Dedifferentiated amniotic fluid mesenchymal stem cell (primary cell): ENCODE data around the gene TREX2.

ENCODE experiments used
- DNase-seq: peaks from one replicate; pipeline ENCODE4 v3.0.0-alpha.2; 2016; ENCODE audit errors: extremely low spot score

Gene TREX2

DNA sequence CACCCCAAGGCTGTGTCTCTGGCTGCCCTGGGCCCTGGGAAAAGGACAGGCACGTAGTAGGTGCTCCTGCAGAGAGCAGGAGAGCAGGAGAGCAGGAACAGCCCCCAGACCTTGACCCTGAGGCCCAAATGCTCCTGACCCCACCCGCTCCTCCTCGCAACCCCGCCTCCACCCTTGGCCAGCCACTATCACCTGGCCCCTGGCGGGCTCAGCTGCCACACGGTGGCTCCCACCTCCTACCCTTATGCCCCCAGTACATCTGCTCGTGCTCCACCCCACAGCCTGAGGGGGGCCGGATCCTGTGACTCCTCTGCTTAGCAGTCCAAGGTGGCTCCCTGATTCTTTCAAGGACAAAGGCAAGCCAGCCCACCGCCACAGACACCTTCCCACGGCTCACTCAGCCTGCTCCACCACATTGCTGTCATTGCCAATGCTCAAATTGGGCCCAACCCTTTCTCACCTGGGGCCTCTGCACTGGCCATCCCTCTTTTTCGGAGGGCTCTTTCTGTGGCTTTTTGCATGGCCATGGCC, 30.0 kb upstream of the TREX2 start:
- no peak for DNase-seq

DNA sequence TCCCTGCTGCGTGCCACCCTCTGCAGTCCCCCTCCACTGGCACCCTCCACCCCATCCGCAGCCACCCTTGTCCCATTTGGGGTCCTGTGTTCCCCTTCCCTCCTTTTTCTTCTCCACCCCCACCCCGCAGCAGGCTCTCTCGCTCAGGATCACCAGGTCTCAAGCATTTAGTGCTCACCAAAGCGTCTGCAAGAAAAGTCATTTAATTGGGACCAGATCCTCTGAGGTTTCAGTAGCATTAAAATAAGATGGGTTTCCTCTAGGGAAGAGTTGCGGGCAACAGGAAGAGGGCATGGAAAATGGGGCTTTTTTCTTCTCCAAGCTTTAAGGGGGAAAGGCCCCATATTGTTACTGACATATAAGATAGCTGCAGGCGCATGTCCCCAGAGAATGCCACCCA, 29.4 kb upstream of the TREX2 start:
- DNase-seq, result no peak

DNA sequence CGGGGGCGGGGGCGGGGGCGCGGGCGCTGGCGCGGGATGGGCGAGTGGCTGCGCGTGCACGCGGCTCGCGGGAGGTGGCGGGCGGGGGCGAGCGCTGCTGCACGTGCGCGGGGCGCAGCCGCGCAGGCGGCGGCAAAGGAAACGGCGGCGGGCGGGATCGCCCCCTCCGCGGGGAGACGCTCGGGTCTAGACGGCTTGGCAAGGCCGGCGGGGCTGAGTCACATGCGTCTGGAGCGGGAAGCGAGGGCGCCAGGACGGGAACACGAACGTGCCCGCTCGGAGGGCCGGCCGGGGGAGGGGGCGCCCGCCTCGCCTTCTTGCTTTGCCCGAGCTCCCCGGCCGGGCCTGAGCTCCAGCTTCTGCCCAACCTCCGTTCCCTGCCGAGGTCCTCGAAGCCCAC, 28.9 kb upstream of the TREX2 start:
- DNase-seq, result no peak

DNA sequence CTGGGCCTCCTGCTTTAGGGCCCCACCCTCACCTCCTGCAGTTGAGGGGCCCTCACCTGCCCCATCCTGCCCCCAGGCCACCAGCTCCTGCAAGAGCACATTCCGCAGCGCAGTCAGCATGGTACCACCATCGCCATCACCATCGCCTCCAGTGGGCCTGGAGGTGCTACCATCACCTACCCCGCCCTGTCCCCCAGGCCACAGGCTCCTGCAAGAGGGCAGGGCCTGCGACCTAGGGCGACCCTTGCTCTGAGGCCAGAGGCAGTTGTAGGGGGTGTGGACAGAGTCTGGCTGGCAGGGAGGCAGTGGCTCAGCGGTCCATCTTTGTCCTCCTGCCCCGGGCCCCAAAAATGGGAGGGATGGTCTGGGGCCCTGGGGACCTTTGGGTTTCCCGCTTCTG, 28.4 kb upstream of the TREX2 start:
- no peak for DNase-seq

DNA sequence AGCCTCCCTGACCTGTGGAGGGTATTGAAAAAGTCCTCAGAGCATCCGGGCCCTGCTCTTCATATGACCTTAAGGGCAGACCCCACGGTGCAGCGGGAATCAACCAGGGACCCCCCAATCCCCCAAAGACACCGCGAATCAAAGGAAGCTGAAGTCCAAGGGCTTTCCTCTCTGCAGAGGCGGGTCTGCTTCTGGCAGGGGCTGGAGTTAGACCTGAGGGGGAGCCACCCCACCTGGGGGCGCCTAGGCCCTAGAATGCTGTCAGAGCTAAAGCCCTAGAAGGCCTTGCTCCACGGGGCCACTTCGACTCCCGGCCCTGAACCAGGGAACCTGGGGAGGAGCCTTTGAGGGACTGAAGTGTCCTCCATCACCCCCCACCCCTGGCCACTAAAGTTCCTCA, 27.3 kb upstream of the TREX2 start:
- DNase-seq, result no peak

DNA sequence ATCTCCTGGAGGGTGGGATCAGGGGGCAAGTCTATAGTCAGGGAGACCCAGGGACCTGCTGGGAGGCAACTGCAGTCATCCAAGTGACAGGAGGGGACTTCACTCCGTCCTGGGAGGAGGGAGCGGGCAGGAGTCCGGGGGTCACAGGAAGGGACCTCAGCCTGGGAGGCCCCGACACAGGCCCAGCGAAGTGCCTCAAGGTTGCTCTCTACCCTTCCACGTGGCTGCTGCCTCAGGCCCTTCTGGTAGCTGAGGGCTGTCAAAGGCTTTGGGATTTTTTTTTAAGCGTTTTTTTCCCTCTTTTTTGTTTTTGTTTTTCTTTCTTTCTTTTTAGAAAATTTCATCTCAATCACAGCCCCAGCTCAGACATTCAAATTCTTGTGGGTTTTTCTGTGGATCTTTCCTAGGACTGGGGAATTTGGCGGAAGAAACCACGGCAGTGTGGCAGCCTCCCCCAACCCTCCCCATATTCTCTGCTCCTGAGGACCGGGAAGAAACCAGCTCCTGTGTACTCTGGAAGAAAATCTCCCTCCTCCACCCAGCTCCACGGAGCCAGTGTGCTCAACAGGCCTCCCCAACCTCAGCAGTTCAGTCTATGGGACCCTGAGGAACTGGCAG, 25.9 kb upstream of the TREX2 start:
- no peak for DNase-seq

DNA sequence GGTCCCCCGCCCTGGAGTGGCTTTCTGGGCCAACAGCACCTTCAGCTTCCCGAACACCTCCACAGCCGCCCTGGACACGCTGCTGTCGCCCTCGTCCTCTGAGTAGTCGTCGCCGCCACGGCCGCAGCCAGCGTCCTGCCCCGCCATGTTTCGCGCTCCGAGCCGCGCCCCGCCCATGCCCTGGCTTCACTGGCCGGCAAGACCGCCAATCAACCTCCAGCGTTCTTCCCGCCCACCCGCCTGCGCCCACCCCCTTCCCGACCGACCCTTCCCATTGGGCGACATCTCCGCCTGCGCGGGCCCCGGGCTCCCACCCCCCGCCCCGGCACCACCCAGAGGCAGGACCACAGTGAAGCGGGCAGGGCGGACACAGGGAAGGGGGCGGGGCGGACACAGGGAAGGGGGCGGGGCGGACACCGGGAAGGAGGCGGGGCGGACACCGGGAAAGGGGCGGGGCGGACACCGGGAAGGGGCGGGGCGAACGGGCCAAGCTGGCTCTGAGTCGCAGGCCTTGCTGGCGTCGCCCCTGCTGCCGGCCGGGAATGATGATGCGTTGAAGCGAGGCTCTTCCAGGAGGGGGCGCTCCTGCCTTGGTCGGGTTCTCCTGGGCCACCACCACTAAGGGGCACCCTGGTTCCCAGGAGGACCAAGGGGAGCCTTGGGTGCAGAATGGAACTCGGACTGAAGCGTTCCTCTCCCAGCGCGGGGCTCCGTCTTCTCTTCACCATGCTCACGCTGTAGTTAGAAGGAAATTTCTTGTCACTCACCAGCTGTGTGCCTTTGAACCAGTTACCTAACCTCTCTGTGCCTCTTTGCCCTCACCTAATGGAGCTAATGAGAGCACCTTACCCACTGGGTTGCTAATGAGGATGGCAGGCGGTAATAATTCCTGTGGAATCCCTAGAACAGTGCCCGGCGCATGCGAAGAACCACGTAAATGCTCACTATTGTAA, 24.8 kb upstream of the TREX2 start, which contains the start of gene HAUS7:
HAUS7 (minus strand) TSS at position 166 of the 953 bp plus-strand sequence; CDS start at position 147, 19 bp downstream.
- DNase-seq, result peak; percentile 69

DNA sequence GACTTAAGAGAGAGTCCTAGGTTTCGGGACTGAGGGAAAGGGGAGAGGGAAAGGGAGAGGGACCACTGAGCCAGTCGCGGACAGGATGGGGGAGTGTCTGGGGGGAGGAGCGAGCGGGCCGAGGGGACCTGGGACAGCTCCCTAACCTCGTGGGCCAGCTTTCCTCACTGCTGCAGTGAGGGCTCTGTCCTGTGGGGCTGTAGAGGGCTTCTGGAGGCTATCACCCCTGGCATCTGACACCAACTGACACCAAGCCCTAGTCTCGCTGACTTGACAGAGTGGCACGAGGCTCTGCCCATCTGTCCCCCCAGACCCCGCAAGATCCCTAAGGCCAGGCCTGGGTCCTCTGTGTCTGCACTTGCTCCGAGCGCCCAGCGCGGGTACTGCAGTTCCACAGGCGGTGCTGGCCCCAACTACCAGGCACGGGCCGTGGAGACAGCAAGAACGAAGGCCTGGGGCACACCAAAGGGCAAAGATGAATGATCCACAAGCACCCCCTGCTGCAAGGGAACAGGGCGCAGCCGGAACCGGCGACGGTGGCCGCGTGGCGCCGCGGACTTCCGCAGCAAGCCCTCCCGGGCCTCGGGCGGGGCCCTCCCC, 24.1 kb upstream of the TREX2 start:
- DNase-seq, result no peak

DNA sequence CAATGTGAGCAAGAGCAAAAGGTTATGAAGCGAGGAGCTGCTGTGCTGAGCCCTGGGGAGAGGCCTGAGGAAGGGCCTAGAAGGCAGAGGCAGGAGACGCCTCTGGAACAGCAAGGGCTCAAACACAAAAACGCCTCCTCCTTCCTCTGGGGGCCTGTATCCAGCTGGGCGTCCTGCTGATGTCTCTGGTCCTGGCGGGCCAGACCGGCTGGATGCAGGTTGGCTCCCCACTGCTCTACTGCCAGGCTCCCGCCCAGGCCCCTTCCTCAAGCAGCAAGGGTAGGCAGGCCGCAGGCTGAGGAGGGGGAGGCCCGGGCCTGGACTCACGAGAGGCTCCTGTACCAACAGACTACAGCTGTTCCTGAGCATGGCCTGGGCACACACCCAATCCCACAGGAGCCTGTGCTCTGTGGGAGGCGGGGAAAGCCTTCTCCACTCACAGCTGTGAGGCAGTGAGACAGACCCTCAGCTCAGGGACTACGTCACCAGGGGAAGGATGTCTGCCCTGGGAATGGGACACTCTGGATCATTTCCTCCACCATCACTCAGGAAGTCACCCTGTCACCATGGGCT, 22.2 kb upstream of the TREX2 start:
- DNase-seq, result no peak

DNA sequence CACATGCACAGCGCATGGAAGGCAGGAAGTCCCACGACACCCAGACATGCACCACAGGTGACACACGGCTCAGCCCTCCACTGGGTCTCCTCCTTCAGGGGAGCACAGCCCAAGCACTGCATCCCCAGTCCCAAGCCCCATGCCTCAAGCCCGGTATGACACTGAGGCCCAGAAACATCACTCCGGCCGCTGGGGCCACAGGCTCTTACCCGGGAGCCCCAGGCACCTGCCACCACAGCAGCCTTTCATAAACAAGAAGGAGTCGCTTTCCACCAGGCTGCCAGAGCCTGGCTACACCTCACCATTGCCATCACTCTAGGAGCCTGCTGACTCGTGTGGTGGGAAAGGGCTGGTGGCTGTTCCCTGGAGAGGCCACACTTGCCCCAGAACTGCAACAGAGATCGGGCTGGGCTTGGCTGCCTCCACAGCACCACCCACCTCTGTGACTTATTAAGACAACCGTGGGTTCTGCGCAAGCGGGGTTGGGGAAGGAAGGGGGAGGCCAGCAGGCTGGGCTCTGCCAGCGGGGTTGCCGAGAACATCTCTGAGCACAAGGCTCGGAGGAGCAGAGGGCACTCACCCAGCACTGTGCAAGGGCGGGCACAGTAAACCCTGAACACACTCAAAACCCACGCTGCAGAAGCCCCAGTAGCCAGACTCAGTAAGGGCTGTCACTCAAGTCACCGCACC, 20.0 kb upstream of the TREX2 start:
- no peak for DNase-seq

DNA sequence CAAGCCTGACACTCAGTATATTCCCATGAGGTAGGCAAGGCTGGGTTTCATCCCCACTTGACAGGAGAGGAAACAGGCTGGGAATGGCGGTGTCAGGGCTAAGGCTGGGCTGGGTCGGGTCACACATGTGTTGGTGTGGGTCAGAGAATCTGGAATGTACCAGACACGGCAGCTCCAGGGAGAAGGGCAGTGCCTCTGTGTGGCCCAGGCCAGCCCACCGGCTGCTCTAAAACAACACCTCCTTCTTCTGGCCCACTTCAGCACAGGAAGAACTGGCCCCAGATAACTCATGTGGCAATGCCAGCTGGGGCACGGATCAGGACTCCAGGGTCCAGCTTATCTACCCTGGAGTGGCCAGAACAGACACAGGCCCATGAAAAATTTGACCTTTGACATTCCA, 18.3 kb upstream of the TREX2 start:
- no peak for DNase-seq

DNA sequence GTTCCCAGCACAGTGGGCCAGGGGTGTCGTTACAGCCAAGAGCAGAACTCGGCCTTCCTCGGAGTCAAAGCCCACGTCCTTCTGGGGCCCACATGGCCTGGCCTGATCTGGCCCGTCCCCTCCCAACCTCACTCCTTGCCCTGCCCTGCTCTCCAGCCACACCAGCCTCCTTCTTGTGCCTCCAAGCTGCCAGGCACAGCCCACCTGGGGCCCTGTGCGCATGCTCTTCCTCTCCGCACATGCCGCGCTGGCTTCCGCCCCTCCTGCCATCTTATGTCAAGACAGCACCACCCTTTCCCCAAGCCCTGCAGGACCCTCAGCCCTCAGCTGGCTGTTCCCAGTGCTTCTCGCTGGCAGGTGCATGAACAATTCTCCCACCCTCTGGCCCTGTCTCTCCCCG, 17.7 kb upstream of the TREX2 start:
- no peak for DNase-seq

DNA sequence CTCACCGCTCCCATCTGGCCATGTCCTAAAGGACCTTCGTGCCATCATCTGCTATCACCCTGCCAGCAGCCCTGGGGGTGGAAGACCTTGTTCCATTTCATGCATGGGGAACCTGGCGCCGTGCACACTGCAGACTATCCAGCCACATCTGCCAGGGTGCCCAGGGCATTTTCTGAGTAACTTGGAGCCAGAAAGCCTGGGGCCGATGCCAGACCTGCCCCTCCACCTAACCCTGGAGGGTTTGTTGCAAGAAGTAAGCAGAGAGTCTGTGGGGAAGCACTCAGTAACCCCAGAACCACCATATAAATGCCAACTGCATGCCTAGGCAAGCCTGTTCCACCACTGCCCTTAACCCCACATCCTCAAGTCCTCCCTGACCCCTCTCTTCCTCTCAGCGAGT, 17.2 kb upstream of the TREX2 start:
- no peak for DNase-seq

DNA sequence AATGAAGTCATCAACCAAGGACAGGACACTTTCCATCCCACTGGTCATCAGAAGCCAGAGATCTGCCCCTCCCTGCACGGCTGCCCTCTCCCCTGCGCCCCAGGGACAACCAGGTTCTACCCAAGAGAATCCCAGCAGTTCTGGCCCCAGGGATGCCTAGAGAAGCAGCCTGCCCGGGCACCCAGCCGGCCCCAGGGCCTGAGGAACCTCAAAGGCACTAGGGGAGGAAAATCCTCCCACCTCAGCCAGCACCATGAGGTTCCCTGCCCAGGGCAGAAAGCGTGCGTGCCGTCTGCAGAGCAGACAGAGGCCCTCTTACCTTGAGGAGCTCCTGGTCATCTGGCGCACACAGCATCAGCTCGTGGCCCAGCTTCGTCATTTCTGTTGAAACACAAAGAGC, 16.4 kb upstream of the TREX2 start:
- no peak for DNase-seq

DNA sequence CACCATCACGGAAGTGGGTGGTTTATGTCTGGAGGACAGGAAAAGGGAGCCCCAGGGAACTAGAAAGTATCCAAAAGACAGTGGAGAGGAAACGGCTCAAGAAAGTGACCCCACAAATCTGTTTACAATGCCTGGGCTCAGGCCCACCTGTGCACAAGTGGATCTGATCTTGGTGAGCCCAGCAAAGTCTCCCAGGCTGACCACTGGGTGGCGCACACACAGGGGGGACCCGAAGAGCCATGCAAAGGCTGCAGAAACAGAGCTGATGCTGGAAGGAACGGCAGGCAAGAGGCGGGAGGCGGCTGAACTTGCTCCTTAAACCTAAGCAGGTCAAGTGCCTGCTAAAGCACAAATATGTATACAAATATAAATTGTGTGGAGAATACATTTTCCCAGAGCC, 15.0 kb upstream of the TREX2 start:
- peak; percentile 32 for DNase-seq

DNA sequence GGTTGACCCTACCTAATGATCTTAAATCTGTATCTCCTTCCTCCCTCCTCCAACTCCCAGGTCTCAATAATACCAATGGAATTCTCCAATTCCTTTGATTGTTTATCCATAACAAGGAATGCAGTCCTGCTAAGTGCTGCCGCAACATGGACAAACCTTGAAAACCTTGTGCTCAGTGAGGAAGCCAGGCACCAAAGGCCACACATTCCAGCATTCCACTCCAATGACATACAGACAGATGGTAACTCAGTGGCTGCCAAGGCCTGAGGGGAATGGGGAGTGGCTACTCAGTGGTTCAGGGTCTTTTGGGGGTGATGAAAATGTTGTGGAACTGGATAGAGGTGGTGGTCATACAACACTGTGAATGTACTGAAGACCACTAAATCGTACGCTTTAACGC, 14.1 kb upstream of the TREX2 start:
- DNase-seq, result peak; percentile 30

DNA sequence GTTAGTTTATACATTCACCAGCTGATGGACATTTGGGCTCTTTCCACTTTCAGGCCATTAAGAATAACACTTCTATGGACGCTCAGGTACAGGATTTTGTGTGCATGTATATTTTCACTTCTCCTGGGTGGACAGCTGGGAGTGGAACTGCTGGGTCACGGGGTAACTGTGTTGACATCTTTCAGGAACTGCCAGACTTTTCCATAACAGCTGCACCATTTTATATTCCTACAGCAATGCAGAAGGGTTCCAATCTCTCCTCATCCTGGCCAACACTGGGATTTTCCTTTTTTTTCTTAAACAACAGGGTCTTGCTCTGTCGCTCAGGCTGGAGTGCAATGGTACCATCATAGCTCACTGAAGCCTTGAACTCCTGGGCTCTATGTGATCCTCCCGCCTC, 12.6 kb upstream of the TREX2 start:
- DNase-seq, result no peak

DNA sequence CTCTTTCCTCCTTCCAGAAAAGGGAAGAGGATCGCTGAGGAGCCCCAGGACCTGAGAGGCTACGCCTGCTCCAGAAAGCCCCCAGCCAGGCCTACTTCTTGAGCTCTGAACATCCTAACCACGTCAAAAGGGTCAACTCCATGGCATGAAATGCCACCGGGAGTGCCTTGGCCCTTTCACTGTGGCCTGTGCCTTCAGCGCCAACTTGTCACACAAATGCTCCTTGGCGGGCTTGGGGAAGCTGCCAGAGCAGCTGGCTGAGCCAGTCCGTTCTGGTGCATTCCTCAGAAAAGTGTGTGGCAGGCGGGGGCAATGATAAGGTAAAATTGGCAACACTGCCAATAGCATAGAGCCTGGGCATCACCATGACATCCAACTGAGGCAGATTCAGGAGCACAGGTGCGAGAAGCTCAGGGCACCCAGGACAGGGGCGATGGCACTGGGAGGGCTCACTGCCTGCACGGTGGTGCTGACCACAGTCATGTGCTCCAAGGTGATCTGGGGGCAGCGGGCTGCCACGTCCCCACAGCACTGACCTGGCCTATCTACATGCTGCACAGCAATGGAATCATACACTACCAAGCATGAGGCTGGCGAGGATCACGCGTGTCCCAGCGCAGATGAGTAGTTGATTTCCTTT, 12.1 kb upstream of the TREX2 start:
- no peak for DNase-seq

DNA sequence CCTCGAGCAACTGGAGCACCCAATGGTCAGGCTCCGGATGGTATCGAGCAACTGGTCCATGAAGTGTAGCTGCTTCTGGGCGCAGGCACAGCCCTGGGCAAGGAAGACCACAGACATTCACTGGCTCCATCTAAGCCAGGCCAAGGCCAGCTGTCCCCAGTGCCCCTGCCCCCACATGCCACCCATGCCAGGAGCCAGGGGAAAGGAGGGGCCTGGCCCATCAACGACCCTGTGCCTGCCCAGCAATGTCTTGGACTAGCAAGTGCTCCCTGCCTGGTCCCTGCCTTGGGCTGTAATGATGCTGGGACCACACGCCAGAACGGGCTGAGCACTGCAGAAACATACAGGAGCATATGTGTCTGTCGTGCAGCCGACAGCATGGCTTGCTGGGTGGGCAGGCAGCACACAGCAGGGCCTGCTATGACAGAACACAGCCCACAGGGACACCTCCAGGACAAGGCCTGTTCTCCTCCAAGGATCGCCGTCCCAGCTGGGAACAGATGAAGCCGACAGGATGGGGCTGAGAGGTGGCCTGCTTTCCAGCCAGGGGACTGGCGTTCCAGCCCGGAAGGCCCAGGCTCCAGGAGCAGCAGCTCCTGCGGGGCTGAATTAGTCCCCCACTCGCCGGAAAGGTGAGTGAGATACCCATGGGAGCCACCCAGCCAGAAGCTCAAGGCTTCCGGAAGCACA, 11.4 kb upstream of the TREX2 start:
- DNase-seq, result no peak

DNA sequence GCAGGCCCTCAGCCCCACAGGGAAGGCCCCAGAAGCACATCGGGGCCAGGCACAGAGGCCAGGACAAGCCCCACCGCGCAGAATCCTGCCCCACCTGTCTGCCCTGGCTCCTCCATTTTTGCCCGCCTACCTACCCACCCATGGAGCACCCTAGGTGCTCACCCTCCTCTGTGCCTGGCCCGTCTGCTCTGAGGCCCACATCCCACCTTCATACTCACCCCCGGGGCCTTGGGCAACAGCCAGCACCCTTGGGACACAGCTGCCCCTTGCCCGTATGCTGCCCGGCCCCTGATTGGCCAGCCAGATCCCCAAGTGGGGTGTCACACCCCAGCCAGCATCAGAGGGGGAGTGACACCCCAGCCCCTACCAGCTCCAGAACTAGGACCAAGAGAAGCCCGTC, 10.8 kb upstream of the TREX2 start:
- no peak for DNase-seq

DNA sequence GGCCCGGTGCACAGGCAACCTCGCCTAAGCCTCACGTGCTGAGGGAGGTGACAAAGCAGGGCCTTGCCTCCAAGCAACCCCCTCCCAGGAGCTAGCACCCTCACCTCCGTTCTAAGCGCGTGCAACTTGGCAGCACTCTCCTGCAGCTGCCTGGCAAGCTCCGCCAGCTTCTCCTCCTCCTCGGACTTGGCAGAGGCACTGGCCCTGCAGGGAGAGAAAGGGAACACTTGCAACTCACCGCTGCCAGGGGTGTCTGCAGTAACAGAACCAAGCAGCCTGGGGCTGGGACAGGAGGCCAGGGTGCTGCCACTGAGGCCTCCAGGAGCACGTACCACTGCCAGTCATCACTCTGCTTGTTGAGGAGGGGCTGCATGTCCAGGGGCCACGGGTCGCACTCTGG, 10.3 kb upstream of the TREX2 start:
- no peak for DNase-seq
